Parietal lobe (tissue), 1 donor: ENCODE results near the gene DNAJC7. TPM values are rescaled to one million over a fixed set of nuclear protein-coding genes. Genes with fewer than 3 reads are reported as not detected.

Experiments used
- total RNA-seq: library from RNA; depleted of rRNA; stranded (reverse); fragments of >200 nt; gene quantifications from one replicate; pipeline ENCODE4 v1.2.3, GENCODE V29; 2014

The DNAJC7 gene
- total RNA-seq: 92.3 TPM

GRCh38 chr17:42016941-42017865, at the start of gene DNAJC7:
Gene DNAJC7 (minus strand): TSS chr17:42017439. CDS start chr17:42017416, 23 bp downstream.

GRCh38 chr17:42050393-42051012, 33.3 kb upstream of the DNAJC7 start, which contains the start of gene C17orf113:
Gene C17orf113 (minus strand): TSS chr17:42050601. CDS start chr17:42043376, 7,225 bp downstream.

GRCh38 chr17:42019509-42020404, 2.5 kb upstream of the DNAJC7 start, which contains the start of gene NKIRAS2:
Gene NKIRAS2 (plus strand): TSS chr17:42020090. CDS start chr17:42021578, 1,488 bp downstream.

GRCh38 chr17:41966463-41967140, 50.6 kb downstream of the DNAJC7 start, which contains the start of gene CNP:
Gene CNP (plus strand): TSS chr17:41966795. CDS start chr17:41966885, 90 bp downstream.

GRCh38 chr17:41930009-41930832, 87.0 kb downstream of the DNAJC7 start, which contains the start of gene ODAD4:
Gene ODAD4 (plus strand): TSS chr17:41930617. CDS start chr17:41930724, 107 bp downstream.

Other genes starting within 250 kb of the DNAJC7 start
- 65.7 TPM for gene JUP, start 230.7 kb downstream of the DNAJC7 start, total RNA-seq
- 12.8 TPM for gene P3H4, start 205.5 kb downstream of the DNAJC7 start, total RNA-seq
- 12.5 TPM for gene FKBP10, start 204.4 kb downstream of the DNAJC7 start, total RNA-seq
- 93.0 TPM for gene NT5C3B, start 181.2 kb downstream of the DNAJC7 start, total RNA-seq
- gene KLHL10, start 179.6 kb downstream of the DNAJC7 start, total RNA-seq: not detected
- gene KLHL11, start 152.0 kb downstream of the DNAJC7 start, total RNA-seq: 69.5 TPM
- gene ACLY, start 98.5 kb downstream of the DNAJC7 start, total RNA-seq: 131 TPM
- 3.1 TPM for gene ODAD4, start 86.8 kb downstream of the DNAJC7 start, total RNA-seq
- gene CNP, start 50.6 kb downstream of the DNAJC7 start, total RNA-seq: 40.7 TPM
- gene NKIRAS2, start 2.7 kb upstream of the DNAJC7 start, total RNA-seq: 36.6 TPM
- gene C17orf113, start 33.2 kb upstream of the DNAJC7 start, total RNA-seq: 4.7 TPM
- gene ZNF385C, start 81.0 kb upstream of the DNAJC7 start, total RNA-seq: 0.31 TPM
- 1.6 TPM for gene DHX58, start 95.3 kb upstream of the DNAJC7 start, total RNA-seq
- gene KAT2A, start 103.9 kb upstream of the DNAJC7 start, total RNA-seq: 18.2 TPM
- not detected for gene HSPB9, start 105.4 kb upstream of the DNAJC7 start, total RNA-seq
- 62.0 TPM for gene RAB5C, start 137.6 kb upstream of the DNAJC7 start, total RNA-seq
- 0.63 TPM for gene KCNH4, start 163.7 kb upstream of the DNAJC7 start, total RNA-seq
- gene HCRT, start 168.0 kb upstream of the DNAJC7 start, total RNA-seq: not detected
- gene GHDC, start 177.1 kb upstream of the DNAJC7 start, total RNA-seq: 6.9 TPM